ENCODE data around the gene GRIK4. TPM values are rescaled to one million over a fixed set of nuclear protein-coding genes. Genes with fewer than 3 reads are reported as not detected.

Gene GRIK4
- total and polyA plus RNA-seq, 9 of the 15 experiments (the other 6 are each of a cell fraction or from before 2014, with no cell fraction given): not detected

GRCh38 chr11:120771551-120772060, 260.1 kb downstream of the GRIK4 start:
- H3K4me1 ChIP-seq (replicated peaks in 1 of 2; ENCODE audit: control insufficient read depth in 2 of 2, insufficient read depth in 2 of 2, low read length in 2 of 2): peaks cover 0 to 3% of the 10 kb centered on the region in 2 experiments; a peak in 2 of 5 replicates
- no peak for FAIRE-seq
- no peaks in the 10 kb centered on the region for H3K79me2 ChIP-seq (ENCODE audit: control insufficient read depth, insufficient read depth, low read length)
- ChIA-PET CTCF (ENCODE audit: low intra/inter-chr PET ratio) (no interaction called here), POLR2A (no interaction called here)
- H3K27me3 ChIP-seq (ENCODE audit: control insufficient read depth in 2 of 2, insufficient read depth in 2 of 2, low read length in 2 of 2): peaks cover 3 to 22% of the 10 kb centered on the region in 2 experiments; a peak in 3 of 5 replicates
- no peak for ATAC-seq
- H3K9ac ChIP-seq (ENCODE audit: insufficient read depth in 1 of 2, low read depth in 2 of 2, low read length in 2 of 2): no peak overlapping the region
- no peak overlapping the region for H2AFZ ChIP-seq (ENCODE audit: low read depth, low read length)
- H3K4me2 ChIP-seq (ENCODE audit: insufficient read depth, low read length): no peak overlapping the region
- no peak for DNase-seq (ENCODE audit: extremely low read depth in 1 of 4, low spot score in 3 of 4)
- no peaks in the 10 kb centered on the region for H3K36me3 ChIP-seq (ENCODE audit: control insufficient read depth, insufficient read depth, low read length)
- no peaks in the 10 kb centered on the region for H4K20me1 ChIP-seq (replicated peaks; ENCODE audit: control insufficient read depth, insufficient read depth, low read length)
- TF ChIP-seq EWSR1 (IDR thresholded peaks at IDR 0.05; ENCODE audit: borderline replicate concordance, low read depth, partially characterized antibody) (no peak), POLR3A (IDR thresholded peaks at IDR 0.05; ENCODE audit: borderline replicate concordance, extremely low read depth, insufficient read depth, insufficient read length) (no peak), ZNF407 (IDR thresholded peaks at IDR 0.05; ENCODE audit: low read depth) (no peak), BHLHE40 (IDR thresholded peaks at IDR 0.05; ENCODE audit: low read length) (no peak), HNRNPLL (IDR thresholded peaks at IDR 0.05; ENCODE audit: low read depth, low read length, poor library complexity, severe bottlenecking) (no peak), TAF7 (tag; IDR thresholded peaks at IDR 0.05) (no peak), SAFB2 (IDR thresholded peaks at IDR 0.05; ENCODE audit: borderline replicate concordance, low read depth, low read length, severe bottlenecking) (no peak), NR4A1 (CRISPR knock-in tag; IDR thresholded peaks at IDR 0.05) (no peak), NR4A1 (tag; IDR thresholded peaks at IDR 0.05) (no peak), LEF1 (IDR thresholded peaks at IDR 0.05) (no peak)
- H3K9me1 ChIP-seq (ENCODE audit: control insufficient read depth, insufficient read depth, low read length): no peaks in the 10 kb centered on the region
- in situ Hi-C loops (cut with MboI): no loop called here
- H3K27ac ChIP-seq (ENCODE audit: extremely low read depth, low read depth, low read length): no peak overlapping the region
- BruUV-seq (replicated peaks): no TSS peak
- no peak overlapping the region for H3K4me3 ChIP-seq
- intact Hi-C loops (cut with micrococcal nuclease): no loop called here
- no peaks in the 10 kb centered on the region for H3K9me3 ChIP-seq (replicated peaks; ENCODE audit: control insufficient read depth, insufficient read depth, low read depth, low read length)

Data from K562 (cell line).